GM13977 (cell line): ENCODE measurements around the gene PIP4K2A.

Experiments
- DNase-seq: peaks from one replicate; pipeline ENCODE4 v3.0.0; 2012; ENCODE audit warnings: low spot score
- in situ Hi-C: fragments of 300-500 bp; cut with MboI; formaldehyde crosslinking; loops from one replicate; pipeline ENCODE4 v1.12.0; 2022; ENCODE audit warnings: low sequenced_read_pairs, low pct_unique_long_range_greater_than_20kb, mixed read lengths, inconsistent platforms; ENCODE audit not compliant: unreplicated experiment
- TF ChIP-seq, protein P1 (sequence below): IDR thresholded peaks from 2 replicates; pipeline ENCODE4 v1.5.1; 2012; ENCODE audit warnings: mild to moderate bottlenecking, control low read depth; ENCODE audit not compliant: insufficient read depth; ENCODE audit errors: extremely low read depth, missing control alignments

PIP4K2A gene

DNA sequence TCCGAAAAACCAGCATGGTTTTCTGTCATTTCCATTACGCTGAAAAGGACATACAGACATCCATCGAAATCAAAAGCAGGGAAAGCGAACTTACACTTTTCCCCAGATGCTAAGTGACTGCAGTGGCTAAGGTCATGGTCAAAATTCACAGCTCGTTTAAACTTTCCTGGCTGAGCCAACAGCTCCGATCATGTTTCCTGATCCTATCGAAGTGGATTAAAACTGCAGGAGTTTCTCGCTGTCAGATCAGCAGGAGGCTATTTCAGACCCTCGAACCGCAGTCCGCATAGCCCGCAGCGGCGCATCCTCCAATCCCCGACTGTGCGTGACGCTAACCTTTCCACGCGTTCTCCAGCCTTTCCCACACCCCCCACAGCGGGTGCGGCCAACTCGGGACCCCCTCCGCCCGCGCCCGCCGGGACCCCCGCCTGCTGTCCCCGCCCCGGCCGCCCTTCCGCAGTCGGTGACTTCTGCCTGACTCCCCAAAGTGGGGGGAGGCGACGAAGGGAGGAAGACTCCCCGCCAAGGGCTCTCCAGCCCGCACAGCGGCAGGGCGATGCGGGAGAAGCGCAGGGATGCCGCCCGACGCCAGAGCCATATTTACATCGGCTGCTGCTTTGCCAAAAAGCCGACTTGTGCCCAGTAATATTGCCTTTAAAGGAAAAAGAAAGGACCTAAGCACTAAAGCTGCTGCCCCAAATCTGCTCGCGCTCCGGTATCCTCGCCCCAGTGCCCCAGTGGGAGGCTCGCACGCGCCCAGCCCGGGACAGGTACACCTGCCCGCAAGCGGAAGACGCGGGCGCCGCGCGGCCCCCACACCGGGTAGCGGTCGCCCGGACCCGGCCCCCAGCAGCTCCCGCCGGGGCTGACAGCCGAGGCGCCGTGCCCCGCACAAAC is 1.2 kb downstream of the PIP4K2A start:
- in situ Hi-C loops: no loop called here
- TF ChIP-seq, protein P1, sequence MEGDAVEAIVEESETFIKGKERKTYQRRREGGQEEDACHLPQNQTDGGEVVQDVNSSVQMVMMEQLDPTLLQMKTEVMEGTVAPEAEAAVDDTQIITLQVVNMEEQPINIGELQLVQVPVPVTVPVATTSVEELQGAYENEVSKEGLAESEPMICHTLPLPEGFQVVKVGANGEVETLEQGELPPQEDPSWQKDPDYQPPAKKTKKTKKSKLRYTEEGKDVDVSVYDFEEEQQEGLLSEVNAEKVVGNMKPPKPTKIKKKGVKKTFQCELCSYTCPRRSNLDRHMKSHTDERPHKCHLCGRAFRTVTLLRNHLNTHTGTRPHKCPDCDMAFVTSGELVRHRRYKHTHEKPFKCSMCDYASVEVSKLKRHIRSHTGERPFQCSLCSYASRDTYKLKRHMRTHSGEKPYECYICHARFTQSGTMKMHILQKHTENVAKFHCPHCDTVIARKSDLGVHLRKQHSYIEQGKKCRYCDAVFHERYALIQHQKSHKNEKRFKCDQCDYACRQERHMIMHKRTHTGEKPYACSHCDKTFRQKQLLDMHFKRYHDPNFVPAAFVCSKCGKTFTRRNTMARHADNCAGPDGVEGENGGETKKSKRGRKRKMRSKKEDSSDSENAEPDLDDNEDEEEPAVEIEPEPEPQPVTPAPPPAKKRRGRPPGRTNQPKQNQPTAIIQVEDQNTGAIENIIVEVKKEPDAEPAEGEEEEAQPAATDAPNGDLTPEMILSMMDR: no peak
- peak; percentile 41 for DNase-seq

GRCh38 chr10:22712211-22712955 is 2.0 kb downstream of the PIP4K2A start:
- TF ChIP-seq, protein P1: no peak
- in situ Hi-C loops: no loop called here
- DNase-seq: no peak

- no peak for DNase-seq
- in situ Hi-C loops: no loop called here
- TF ChIP-seq, protein P1: no peak
These were observed 3.0 kb downstream of the PIP4K2A start for GRCh38 chr10:22711373-22711772.

GRCh38 chr10:22710139-22710745 is 4.1 kb downstream of the PIP4K2A start:
- TF ChIP-seq, protein P1: no peak
- in situ Hi-C loops: no loop called here
- DNase-seq: no peak

DNA sequence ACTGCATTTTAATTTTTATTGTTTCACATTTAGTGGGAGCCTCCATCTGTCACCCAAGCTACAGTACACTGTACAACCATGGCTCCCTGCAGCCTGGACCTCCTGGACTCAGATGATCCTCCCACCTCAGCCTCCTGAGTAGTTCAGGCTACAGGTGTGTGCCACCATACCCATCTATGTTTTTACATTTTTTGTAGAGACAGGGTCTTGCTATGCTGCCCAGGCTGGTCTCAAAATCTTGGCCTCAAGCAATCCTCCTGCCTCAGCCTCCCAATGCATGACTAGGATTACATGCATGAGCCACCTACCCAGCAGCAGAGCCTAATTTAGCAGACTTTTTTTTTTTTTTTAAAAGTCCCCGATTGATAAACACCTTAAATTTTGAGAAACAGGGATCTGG is 5.6 kb downstream of the PIP4K2A start:
- in situ Hi-C loops: no loop called here
- TF ChIP-seq, protein P1: no peak

GRCh38 chr10:22705527-22705926 is 8.9 kb downstream of the PIP4K2A start:
- TF ChIP-seq, protein P1: no peak
- in situ Hi-C loops: no loop called here

More for the DNA sequence above, 5.6 kb downstream of the PIP4K2A start:
- DNase-seq: no peak

More at GRCh38 chr10:22705527-22705926, 8.9 kb downstream of the PIP4K2A start:
- DNase-seq: no peak
